GM18858 (cell line): Measurements from ENCODE around the gene FUT8.
A peak's percentile ranks its signal among the peaks of the same experiment; 100 is the strongest.
"Not testable (repeated sequence)": the region's sequence is repeated elsewhere in the genome, so short reads cannot be mapped to it uniquely, and the experiment has no call there.

Experiments
- ATAC-seq: cut with Tn5 transposase; IDR thresholded peaks from one replicate; pipeline ENCODE4 v1.9.1; 2021; ENCODE audit not compliant: unreplicated experiment

FUT8 gene

DNA sequence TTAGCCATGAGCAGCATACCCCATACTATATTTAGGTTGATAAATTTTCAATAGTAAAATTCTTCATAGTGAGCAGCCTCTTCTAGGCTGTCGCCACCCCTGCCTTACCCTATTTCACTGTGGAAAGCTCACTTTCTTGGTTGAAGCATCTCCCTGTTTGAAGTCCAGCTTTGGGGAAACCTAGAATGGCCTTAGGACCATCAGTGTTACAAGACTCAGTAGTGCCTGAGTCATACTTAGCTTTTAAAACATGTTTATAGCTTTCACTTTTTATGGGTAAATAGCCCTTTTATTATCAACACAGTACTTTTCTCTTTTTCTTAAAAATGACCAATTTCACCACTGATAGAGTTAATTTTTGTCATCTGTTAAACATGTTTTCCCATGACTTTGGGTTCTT, 37.1 kb downstream of the FUT8 start:
- no peak for ATAC-seq

DNA sequence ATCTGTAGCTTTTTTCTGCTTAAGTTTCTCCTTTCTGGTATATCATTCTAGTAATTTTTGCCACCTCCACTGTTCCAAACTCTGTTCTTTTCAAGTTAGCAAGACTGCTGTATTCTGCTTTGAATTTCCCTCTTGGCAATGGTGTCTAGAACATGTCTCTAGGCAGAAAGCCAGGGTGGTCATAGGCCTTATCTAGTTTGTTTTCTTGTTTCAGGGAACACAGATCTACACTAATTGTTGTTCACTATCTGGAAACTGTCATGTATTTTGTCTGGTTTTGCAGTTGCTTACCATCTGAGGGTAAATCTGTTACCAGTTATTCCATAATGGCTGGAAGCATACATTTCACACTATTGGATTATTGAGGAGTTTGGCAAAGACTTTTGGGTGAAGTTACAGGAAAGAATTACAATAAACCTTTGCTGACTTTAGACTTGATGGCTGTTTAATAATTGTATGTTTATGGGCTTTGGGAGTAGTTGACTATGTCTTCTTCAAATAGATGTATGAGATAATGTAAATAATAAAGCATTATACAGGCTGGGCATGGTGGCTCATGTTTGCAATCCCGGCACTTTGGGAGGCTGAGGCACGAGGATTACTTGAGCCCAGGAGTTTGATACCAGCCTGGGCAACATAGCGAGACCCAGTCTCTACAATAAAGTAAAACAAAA, 41.4 kb downstream of the FUT8 start:
- ATAC-seq: no peak

DNA sequence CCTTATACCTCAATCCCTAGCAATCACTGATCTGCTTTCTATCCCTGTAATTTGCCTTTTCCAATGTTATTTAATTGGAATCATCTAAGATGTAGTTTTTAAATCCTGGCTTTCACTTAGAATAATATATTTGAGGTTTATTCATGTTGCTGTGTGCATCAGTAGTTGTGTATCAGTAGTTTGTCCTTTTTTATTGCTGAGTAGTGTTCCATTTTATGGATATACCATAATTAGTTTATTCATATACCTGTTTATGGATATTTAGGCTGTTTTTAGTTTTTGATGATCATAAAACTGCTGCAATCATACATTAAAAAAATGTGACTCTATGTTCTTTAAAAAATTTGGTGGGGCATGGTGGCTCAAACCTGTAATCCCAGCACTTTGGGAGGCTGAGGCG, 43.7 kb downstream of the FUT8 start:
- ATAC-seq: no peak

DNA sequence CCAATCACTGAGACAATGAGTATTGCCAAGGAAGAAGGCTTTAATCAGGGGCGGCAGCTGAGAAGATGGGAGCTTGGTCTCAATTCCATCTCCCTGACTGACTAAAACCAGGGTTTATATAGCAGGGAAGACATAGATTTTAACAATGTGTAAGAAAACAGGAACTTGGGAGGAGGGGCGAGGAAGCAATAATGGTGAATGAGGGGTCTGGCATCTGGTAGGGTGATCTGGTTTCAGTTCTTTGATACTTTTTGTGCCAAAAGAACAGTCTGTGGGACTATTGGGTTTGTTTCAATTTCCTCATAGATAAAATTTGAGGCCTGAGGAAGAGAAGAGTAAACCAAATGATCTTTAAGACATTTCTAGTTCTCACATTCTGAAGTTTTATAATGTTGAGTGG, 49.2 kb downstream of the FUT8 start:
- ATAC-seq: no peak

DNA sequence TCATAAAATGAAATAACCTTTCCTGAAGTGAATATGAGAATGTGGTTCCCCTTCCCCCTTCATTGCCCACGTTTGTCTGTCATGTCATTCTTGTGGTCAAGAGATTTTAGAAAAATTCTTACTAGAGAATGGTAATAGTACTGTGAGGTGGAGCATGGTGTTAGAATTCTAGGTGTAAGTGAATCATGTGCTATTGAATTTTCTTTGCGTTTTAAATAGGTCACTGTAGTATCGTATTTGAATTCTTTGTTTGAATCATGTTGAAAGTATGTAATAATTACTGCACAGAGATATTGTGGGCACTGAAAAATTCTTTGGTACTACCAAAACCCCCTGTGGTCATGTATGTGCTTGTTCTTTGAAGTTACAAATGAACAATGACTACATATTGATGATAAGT, 49.9 kb downstream of the FUT8 start:
- ATAC-seq: peak; percentile 82

DNA sequence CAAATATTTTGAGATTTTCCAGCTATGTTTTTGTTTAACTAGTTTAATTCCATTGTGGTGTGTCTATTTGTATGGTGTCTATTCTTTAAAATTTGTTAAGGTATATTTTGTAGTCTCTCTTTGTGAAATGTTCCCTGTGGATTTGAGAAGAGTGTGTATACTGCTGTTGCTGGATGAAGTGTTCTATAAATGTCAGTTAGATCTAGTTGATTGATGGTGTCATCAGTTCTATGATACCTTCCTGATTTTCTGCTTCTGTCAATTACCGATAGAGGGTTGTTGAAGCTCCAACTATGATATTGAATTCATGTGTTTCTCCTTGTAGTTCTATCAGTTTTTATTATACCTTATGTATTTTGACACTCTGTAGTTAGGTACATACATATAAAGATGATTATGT, 53.1 kb downstream of the FUT8 start:
- no peak for ATAC-seq

DNA sequence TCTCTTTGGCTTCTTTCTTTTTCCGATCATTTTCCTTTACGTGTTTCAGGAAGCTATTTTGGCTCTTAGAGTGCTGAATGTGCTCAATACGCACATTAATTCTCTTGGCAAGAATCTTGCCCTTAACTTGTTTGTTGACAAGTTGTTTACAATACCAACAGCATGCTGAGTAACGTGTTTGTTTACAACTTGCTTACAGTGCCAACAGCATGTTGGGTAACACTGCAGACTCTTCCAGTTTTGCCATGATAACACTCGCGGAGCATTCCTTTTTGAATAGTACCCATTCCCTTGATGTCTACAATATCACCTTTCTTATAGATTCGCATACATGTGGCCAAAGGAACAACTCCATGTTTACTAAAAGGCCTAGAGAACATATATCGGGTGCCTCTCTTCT, 55.4 kb downstream of the FUT8 start:
- ATAC-seq: not testable (repeated sequence)

DNA sequence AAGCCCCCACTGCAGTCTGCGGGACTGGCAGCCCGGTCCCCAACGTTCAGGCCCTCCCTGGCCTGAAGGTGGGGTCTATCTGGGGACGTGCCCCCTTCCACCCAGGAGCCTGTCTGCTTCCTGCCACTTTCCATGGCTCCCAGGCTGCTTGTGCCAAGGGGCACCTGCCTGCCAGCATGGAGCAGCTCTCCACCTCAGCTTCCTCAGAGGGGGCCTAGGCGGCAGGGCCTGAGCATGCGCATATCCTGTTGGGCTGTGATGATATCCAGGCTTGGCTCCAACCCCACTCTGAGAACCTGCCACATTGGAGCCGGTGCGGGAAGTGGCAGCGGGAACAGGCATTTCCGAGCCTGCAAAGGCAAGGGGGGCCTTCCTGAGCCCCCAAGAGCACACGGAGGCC, 57.4 kb downstream of the FUT8 start:
- no peak for ATAC-seq

DNA sequence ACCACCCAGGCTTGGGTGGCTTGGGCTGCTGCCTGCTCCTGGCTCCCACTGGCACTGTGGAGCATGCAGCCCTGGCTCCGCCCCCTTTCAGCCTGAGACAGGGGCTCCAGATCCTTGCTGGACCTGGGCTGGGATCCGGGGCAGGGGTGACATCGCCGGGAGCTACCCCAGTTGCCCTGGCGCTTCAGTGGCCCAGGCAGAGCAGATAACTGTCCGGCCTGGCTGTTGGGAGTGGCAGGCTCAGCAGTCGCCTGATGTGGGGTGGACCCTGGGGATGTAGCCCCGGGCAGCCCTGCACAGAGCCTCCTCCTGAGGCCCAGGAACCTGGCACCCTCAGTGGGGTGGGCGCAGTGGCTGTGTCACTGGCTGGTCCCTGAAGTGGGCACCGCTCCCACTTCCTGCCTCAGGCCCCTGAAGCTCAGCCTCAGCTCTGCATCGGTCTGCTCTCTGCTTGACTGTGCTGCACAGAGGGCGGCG, 57.9 kb downstream of the FUT8 start:
- peak; percentile 13 for ATAC-seq

DNA sequence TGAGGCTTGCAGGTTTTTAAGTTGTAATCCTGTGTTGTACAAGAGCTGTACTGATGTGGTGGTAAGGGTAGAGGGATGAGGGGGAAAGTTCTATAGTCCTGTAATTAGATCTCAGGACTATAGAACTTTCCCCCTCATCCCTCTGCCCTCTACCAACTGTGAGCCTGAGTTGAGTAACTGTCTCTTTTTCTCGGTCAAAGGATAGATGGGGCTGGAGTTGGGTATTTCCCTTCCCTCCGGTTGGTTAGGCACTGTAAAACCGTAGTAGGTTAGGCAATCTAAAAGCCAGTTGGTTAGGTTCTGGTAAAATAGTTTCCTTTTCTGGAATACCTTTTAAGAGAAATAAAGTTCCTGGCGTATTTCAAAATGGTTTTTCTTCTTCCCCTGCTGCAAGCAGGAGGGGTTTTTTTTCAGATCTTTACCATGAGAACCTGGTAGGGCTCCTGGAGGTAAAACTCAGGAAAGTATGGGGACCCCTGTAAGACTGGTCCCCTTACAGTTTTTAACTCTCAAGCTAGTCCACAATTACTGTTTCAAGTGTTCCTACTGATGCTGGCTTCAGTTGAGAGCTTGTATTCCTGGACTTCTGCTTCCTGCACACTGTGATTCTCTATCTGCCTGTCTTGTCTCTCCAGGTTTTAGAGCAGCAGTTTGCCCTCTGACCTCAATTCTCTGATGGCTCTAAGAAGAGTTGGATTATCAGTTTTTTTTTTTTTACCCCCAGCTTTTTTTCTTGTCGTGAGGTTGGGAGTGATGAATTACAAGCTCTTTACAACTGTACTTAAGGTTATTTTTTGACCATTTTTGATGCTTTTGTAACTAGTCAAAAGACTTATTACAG, 58.7 kb downstream of the FUT8 start:
- ATAC-seq: peak; percentile 70

DNA sequence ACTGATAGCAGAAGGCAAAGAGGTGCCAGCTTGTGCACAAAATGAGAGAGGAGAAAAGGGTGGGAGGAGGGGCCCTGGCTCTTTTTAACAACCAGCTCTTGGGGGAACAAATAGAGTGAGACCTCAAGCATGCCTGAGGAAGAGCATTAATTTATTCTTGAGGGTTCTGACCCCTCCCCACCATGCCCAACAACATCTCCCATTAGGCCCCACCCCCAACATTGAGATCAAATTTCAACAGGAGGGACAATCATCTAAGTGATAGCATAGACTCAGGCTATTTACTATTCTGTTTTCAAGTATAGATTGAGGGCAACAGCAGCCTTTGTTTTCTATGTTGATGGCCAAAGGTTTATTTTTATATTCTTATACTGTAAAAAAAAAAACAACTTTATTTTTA, 59.7 kb downstream of the FUT8 start:
- no peak for ATAC-seq

DNA sequence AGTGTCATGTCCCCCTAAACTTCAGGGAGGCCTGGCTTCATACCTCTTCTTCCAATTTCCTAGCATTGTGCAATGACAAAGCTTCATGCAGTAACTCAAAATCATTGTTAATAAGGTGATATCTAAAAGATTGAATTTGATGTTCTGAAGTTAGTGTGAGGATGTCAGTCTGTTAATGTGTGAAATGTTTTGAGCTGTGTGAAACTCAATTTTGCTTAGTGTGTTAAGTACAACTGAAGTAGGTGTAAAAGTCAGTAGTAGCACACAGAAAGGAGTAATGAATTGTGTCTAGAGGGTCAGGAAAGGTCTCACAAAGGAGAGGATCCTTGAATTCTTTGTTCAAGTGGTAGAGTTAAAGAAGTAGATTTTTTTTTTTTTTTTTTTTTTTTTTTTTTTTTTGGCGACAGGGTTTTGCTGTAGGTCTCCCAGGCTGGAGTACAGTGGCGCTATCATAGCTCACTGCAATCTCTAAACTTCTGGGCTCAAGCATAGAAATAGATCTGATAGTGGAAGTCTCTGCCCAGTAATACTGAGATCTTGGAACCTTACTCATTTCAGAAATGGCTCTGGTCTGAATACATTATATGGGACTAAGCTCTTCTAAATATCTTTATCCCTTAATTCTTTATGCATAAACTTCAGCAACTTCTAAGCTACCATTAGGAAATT, 63.9 kb downstream of the FUT8 start:
- peak; percentile 81 for ATAC-seq

DNA sequence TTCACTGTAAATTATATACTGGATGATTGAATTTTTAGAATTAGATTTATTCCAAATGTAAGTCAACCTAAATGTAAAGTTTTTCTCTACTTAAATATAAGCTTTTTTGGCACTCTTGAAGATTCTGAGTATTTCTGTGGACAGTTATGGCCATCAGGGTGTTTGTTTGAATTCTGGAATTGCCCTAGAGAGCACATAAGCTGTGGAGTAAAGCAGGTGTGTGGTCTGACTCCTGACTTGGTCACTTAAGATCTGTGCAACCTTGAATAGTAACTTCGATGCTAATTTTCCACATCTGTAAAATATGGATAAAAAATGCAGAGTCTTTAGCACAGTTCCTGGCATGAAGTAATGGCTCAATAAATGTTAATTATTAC, 64.4 kb downstream of the FUT8 start:
- ATAC-seq: no peak

DNA sequence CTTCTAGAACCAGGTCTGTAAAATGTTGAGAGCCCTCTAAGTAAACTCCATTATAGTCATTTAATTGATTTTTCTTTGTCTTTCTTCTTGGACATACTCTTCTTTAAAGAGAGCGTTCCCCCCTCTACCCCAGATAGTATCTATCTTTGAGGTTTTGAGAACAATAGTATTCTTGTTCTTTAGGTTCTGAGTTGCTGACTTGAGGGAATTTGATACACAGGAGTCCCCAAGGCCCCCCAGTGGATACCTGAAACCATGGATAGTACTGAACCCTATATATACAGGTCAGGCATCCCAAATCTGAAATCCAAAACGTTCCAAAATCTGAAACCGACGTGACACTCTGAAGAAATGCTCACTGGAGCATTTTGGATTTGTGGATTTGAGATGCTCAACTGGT, 65.5 kb downstream of the FUT8 start:
- ATAC-seq: no peak

DNA sequence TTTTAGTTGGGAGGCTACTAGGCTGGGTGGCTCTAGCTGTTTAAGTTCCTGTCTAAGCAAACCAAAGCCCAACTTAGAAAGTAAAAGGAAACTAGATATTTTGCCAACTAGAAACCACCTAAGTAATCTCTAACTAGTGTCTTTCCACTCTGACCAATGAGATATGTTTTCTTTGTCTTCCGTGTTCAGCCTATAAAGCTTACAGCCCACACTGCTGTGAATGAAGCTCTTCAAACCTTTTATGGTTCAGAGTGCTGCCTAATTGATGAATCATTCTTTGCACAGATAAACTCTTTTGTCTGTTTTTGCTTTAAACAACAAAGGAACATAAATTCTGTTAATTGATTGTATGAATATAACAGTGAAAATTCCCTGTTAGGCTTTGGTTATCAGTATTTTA, 66.1 kb downstream of the FUT8 start:
- ATAC-seq: no peak

DNA sequence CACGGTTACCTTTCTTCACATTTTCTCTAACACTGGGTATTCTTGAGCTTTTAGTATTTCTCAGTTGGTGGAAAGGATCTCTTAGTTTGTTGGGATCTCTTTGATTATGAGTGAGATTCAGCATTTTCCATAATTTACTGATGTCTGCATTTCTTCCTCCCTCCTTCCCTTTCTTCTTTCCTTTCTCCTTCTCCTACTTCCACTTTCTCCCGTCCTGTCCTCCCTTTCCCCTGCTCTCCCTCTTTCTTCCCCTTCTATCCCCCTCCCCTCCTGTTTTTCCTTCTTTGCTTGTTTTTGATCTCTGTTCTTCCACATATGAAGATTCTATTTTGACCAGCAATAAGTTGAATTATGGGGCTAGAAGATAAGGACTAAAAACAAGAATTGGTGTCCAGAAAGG, 66.9 kb downstream of the FUT8 start:
- ATAC-seq: no peak

DNA sequence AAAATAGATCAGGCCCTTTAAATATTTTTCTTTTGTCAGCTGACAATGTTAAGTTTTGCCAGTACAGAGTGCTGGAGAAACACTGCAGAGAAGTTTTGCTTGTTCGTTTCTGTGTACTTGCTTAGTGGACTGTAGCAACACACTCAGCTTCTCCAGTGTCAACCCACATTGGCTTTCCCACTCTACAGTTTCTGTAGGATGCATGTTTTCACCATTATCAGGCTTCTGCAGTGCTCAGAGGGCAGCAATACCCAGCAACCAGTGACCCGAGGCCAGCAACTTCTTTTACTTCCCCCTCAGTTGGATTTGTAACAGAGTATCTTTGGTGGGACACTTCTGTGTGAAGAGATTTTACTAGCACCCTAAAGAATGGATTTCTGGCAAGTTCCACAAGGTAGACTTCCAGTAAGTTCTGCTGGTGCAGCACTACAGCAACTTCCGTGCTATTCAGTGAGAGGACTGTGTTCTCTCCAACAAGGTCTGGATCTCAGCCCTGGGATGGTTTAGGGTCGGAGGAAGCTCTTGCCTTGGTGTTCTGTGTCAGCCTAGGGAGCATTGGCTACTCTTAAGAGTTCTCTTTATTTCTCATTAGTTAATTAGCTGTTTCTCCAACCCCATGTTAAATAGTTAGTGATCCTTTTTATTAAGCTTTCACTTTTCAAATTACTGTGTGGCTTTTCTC, 70.4 kb downstream of the FUT8 start:
- no peak for ATAC-seq

DNA sequence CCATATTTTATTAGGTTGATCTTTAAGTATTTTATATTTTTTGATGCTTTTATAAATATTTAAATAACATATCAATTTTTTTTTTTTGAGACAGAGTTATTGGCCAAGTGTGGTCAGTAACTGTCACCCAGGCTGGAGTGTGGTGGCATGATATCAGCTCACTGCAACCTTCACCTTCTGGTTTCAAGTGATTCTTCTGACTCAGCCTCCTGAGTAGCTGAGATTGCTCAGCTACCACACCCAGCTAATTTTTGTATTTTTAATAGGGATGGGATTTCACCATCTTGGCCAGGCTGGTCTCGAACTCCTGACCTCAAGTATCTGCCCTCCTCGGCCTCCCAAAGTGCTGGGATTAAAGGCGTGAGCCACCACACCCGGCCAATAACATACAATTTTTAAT, 71.1 kb downstream of the FUT8 start:
- ATAC-seq: no peak

DNA sequence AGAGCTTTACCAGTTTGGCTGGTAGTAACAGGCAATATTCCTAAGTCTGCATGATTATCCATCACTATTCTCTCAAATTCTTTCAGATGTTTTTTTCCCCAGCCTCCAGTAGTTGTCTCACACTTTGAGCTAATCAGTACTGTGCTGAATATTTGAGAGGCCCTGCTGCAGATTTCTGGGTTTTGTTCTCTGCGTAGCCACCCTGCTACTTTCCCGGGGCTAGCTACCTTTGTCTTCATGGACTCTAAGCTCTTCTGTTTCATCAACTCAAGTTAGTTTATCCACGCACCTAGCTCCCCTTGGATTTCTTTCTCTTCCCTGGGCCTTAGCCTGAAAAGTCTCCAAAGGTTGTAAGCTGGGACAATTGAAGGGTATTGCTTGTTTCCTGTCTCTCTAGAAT, 73.0 kb downstream of the FUT8 start:
- no peak for ATAC-seq

DNA sequence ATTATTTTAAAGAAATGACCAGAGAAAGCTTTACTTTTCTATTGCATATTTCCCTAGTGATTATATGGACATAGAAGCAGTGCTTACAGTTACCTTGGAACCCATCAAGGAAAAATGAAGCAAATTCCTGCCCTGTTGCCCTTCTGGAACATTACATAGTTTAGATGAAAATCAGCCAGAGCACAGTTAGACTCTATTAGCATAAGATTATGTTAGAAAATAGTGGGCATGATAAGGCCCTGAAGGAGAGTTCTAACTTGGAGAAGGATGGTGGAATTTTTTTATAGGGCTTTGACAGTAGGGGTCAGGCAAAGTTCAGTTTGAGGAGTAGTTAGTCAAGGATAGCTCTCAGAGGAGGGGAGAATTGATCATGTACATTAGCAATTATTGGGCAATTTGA, 74.3 kb downstream of the FUT8 start:
- ATAC-seq: no peak

DNA sequence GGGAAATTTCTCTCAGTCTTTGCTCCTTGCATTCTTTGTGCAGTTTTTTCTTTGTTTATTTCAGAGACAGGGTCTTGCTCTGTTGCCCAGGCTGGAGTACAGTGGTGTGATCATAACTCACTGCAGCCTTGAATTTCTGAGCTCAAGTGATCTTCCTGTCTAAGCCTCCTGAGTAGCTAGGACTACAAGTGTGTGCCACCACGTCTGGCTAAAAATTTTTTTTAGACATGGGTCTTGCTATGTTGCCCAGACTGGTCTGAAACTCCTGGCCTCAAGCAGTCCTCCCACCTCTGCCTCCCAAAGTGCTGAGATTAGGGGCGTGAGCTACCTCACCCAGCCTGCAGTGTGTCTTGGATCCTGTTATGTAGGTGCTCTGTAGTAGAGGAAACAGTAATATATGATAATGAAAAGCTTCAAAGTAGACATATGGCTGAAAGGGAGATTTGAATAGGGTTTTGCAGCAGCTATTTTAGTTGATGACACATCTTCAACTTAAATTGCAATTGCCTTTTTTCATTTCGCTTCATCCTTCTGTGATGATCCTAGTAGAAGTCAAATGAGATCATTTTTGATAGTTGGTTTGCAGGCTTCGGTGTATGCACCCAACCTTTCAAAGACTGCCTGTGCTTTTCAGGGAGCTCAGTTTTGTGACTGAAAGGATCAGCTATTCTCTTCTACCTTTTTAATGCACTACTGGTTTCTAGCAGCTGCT, 75.4 kb downstream of the FUT8 start:
- no peak for ATAC-seq
